ENCODE measurements around the gene LIFR. TPM values are rescaled to one million over a fixed set of nuclear protein-coding genes. Genes with fewer than 3 reads are reported as not detected.

LIFR gene
- polyA plus RNA-seq, 3 donors: 8.2 to 23.7 (median 18.7) TPM

- no peak overlapping the region for H3K27ac ChIP-seq (ENCODE audit: low read depth, low read length)
- 94 to 95% (median 94%) methylated on average over 7 of the region's 7 CpGs for WGBS, 3 donors
These were observed 121.3 kb downstream of the LIFR start for GRCh38 chr5:38434966-38435705.

DNA sequence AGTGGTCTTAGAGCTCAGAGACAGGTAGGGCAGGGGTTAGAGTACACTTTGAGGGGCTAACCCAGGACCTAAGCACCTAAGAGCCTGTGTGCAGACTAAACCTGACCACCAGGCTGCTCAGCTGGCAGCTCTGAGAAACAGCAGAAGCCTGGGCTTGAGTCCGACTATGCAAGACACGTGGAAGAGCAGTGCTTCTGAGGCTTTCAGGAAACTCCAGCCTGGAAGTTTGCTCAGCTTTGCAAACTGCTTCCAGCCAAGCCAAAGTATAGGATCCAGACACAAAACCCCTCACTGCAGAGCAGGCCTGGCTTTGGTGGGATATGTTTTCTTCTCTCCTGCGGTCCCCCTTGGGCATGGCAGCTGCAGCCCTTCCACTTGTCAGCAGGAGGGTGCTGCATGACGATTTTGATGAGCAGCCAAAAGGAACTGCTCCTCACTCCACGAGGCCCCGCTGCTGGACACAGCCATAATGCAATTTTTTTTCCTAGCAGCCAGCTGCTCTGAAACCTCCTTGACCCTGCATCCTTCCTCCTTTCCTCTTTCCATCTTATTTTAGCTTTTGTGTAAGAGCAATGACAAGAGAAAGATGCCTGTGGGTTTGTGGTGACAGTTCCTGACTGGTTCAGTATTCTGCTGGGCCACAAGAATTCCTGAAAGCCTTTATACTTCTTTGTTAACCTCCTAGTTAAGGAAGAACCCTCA, 123.1 kb downstream of the LIFR start:
- 9 to 58% (median 18%) methylated on average over 6 of the region's 6 CpGs for WGBS, 3 donors
- no peak overlapping the region for H3K27ac ChIP-seq (ENCODE audit: low read depth, low read length)

DNA sequence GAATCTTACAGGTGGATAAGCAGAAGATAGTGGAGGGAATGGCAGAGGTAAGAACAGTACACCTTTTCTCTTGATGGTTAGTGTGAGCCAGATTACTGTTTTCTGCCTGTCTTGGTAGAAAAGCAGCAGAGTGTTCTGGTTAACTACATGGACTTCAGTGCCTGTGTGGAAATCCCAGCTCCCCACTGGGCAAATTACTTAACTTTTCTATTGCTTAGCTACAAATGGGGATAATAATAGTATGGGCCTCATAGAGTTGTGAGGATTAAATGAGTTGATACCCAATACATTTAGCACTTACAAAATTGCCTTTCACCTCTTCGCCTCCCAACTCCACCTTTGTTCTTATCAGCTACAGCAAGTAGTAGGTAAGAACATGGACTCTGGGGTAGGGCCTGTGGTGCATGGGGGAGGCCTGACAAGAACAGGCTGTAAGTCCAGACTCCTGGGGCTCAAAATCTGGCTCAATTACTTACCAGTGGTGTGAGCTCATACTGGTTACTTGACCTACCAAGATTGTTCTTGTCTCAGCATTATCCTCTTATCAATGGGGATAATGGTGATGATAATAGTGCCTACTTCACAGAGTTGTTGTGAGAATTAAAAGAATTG, 125.1 kb downstream of the LIFR start:
- no peak overlapping the region for H3K27ac ChIP-seq (ENCODE audit: low read depth, low read length)
- 96 to 100% (median 100%) methylated on average over 1 of the region's 1 CpG for WGBS, 3 donors

DNA sequence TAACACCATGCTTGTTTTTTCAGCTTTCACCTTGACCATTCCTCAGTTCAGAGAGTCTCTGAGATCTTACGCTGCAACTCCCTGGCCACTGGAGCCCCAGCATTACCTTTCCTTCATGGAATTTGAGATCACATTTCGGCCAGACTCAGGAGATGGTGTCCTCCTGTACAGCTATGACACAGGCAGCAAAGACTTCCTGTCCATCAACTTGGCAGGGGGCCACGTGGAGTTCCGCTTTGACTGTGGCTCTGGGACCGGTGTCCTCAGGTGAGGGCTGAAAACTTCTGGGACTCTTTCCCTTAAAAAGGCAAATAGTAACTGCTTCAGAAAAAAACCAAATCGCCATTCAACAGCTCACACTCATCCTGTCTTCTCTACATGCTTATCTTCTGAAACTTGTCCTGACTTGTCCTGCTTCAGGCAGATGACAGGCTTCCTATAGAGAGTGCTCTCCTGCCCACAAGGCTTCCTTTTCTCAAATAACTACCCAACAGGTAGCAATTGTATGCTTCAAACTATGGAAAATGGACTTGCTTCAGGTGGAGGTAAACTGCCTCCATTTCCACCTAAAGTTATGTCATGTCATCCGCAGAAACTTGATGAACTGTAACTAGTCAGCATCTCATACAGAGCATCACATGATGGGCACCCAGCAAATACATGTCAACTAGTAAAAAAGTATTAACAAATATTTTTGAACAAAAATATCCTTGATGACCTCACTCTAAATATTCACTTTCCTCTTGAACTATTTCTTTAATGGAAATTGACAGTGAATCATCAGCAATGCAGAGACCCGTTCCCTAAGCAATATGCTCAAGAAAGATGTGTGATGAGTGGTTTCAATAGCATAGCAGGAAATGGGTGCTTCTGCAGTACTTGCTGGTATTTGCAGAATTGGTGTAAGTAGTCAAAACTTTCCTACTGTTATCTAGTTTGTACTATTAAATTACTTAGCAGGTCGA, 129.2 kb downstream of the LIFR start:
- H3K27ac ChIP-seq (ENCODE audit: low read depth, low read length): no peak overlapping the region
- 76 to 83% (median 82%) methylated on average over 9 of the region's 9 CpGs for WGBS, 3 donors

GRCh38 chr5:38426490-38426889, 130.0 kb downstream of the LIFR start:
- H3K27ac ChIP-seq (ENCODE audit: low read depth, low read length): no peak overlapping the region
- WGBS, 3 donors: 75 to 79% (median 77%) methylated on average over 1 of the region's 1 CpG
